DMS79 (cell line): ENCODE data around the gene VGLL3.

Source experiments
- DNase-seq: peaks from one replicate; lab custom pipeline; 2025; lab: John Stamatoyannopoulos, UW

Gene VGLL3

DNA sequence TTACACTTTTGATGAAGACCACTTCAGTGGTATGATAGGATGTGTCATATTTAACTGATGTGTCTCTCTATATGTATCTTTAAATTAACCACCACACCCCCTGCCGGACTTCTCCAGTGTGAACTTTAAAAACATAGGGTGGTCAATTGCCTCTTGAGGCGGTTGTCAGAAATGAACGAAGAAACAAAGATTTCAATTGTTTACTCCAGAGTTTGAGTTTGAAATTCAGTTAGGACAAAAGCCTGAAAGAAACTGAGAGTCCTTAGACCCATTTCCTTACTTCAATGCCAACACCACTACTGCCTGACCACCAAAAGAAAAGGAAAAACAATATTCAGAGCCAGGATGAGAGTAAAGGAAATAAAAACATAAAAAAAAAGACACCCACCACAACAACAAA is 40.2 kb downstream of the VGLL3 start:
- DNase-seq = no peak

DNA sequence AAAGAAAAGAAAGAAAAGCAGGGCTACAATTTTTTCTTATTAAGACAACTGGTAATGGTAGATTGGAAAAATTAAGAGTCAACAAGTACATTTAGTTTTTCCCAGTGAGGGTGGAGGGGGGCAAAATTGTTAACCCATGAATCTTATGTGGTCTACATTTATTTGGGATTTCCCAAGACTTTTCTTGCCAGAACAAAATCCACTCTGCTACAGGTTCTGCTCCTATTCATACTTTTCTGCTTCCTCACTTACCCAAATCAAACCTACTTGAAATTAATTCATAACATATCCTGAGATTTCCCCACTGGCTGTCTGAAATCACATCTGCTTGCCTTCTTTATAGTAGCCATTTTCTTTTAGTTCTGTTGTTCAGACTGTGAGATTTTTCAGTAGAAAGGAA is 41.1 kb downstream of the VGLL3 start:
- no peak for DNase-seq

DNA sequence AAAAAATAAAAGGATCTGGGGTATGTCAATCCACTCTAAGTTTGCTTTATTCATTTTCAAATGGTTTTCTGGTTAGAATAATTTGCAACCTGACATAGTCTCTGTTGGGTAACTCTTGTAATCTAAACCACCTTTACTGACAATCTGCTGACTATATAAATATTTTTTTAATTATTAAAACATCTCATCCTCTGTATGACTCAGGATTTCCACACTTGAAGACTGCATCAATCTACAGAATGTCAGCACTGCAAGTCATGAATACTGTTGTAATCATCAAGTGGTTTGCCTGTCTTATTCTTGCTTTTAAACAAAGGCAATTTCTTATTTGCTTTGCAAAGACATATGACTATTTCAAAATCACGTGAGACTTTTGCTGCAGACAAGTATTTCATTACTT is 42.1 kb downstream of the VGLL3 start:
- DNase-seq = no peak

DNA sequence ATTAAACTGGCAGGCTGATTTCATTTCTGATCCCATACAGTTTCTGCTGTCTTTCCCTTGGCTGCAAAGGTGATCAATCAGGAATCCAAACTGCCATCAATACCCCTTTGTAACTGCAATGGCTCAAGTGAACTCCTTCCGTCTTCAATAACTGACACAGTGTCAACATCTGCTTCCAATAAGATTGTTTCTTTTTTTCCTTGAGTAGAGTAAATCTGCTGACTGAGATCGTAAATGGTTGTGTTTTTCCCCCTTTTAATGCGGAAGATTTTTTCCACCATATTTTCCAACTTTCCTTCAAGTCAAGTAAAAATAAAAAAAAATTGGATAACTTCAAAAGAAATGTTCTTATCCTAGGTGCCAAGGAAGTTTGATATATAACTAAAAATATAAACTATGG is 48.7 kb downstream of the VGLL3 start:
- DNase-seq = no peak

DNA sequence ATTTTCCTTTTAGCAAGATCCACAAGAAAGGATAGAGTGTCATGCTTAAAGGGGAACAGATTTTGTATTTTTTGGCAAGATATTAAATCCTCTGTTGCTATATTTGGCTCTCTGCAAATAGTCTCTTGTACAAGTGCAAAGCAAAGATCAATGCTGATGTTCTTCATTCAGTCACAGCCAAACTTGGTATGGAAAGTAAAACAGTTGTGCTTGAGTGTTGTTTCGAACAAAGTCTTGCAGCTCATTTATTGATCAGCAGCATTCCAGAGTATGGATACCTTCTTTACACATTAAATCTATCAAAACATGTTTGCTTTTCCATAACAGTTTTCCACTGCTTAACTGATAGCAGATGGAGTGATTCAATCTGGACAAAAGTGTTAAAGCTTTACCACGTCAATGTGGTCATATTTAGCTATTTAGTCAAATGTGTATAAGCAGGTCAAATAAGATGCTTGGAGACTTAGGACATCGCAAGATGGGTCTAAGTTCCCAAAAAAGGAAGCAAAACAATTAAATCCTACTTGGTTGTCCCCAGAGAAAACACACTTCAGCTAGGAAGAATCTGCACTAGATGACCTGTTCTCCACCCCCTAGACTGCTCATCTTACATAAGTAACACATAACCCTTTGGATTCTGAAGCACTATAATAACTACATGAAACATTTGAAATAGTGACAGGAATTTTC is 52.4 kb downstream of the VGLL3 start:
- no peak for DNase-seq

DNA sequence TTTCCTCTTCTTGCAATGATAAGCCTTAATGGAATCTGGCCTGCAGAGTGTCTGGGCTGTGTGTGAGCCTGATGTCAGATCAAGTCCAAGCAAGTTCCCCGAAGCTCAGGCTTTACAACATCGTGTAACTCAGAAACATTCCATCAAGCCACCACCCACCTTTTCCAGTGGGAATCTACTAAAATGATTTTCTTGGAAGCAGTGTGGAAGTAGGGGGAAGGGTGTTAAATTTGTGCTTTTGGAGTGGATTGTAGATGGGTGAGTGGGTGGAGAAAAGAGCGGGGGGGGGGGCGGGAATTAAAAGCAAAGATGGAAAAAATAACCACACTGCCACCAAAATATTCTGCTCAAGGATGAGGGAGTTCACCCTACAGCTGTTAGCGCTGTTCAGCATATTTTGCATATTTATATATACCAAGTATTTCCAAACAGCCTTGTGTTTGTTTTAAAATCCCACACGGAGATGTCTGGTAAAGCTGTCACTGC is 53.6 kb downstream of the VGLL3 start:
- no peak for DNase-seq

GRCh38 chr3:86934851-86935250 is 56.1 kb downstream of the VGLL3 start:
- no peak for DNase-seq

GRCh38 chr3:86930831-86931230 is 60.1 kb downstream of the VGLL3 start:
- no peak for DNase-seq

- no peak for DNase-seq
Observed at GRCh38 chr3:86930181-86930580, 60.8 kb downstream of the VGLL3 start.

GRCh38 chr3:86929046-86929445 is 61.9 kb downstream of the VGLL3 start:
- DNase-seq = no peak

GRCh38 chr3:86923071-86923491 is 67.9 kb downstream of the VGLL3 start:
- no peak for DNase-seq

- DNase-seq = no peak
Observed at GRCh38 chr3:86921971-86922680, 68.8 kb downstream of the VGLL3 start.

DNA sequence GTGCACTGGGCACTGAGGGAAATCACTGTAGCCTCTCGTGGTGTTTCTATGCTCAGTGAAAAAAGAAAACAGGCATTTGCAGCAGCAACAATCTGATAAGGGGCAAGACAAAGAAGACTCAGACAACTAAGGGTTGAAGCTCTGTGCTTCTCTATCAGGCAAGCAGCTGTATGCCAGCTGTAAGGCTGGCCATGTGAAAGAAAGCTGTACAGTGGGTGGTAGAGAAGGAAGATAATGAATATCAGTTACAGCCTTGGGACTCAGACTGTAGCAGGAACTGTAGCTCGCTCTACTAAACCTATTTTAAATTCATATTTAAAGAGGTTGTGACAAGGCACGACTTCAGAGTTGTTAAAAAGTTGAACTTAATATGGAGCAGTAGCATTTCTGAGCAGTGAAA is 76.3 kb downstream of the VGLL3 start:
- DNase-seq = no peak

DNA sequence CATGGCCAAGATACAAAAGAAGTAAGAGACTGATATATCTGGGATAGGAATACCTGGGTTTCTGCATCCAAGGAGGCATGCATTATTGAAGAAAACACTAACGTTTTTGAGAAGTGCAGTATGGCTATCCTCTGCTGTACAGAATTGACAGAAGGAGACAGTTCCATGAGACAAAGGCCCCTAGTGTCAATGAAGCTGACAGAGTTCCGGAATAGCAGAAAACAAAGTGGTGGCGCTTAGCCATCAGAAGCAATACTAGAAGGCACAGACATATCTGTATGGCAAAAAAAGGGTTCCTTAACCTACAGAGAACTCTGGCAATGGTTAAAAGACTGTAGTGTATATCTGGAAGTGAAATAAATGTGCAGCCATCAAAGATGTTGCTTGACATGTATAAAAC is 77.8 kb downstream of the VGLL3 start:
- no peak for DNase-seq

DNA sequence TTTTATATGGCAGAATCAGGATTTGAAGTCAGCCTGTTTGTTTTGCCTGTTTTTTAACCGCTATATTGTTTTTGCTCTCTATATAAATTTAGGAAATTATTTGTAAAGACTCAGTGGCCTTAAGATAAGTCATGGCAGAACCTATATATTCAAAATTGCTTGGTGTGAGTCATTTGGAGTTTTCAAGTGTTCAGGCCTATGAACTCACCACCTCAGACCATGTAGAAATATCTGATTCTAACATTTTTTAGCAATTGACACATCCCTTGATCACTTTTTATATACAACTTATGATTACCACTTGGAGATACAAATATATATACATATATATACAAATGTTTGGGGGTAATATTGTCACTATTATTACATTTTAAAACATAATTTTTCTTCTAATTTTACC is 95.7 kb downstream of the VGLL3 start:
- no peak for DNase-seq

DNA sequence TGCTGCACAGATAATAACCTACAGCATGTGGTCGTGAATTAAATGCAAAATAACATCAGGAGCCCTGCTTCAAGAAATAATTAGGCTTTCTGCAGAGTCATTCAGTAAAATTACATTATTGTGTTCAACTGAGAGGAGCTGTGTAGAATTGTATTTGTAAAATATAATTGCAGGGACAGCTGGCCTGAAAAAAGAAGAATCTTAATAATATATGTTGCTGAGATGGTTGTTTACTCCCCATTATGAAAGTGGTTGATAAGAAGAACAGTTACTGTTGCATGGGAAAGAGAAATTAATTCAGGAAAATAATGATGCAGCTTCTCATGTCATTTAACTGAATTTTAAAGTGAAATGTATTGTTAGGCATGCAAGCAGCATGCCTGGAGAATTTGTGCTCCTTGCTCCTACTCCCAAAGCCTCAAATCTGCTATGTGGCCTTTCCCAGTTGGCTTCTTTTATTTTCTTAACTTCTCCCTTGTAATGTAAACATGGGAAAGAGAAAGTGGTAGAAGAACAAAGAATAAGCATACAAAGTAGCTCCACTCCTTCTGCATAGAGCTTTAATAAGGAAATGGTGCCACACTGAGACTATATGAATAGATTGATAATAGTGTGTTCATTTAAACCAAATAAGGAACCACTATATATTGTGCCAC is 100.1 kb downstream of the VGLL3 start:
- no peak for DNase-seq
